NCI-H2196 treated with DMSO at 0.1 percent for 48 hours (cell line): ENCODE results near the gene ZNF423.

Experiments used
- DNase-seq: peaks from one replicate; lab custom pipeline; 2025; ENCODE audit not compliant: unreplicated experiment; lab: John Stamatoyannopoulos, UW

ZNF423 gene

DNA sequence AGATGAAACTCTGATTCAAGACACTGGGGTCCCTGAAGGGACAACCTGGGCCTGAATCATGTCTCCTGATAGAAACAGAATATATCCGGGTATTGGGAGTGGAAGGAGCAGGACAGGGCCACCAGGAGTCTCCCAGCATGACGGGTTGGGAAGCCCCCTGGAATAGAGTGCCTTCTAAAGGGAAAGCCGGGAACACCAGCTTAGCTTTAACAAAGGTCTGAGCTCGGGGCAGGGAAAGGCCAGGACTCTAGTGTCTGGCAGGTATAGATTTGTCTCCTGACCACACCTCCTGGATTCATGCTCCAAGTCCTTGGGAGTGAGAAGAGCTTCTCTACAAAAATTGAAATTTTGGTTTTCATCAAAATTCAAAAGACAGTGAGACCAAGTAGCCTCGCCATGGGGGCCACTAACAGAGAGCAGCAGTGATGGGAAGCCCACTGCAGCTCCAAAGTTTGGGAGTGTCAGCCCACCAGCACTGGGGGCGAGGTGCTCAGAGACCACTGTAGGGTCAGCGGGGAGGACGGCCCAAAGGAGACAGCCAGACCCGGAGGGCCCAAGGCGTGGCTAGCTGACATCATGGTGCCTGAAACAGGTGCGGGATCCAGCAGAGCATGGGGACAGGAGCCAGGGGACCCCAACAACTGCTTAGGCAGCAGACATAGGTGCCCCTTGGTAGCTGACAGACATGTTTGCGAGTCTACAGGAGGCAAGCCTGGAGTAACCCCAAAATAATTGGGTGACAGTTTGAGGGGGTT, 401.3 kb downstream of the ZNF423 start:
- no peak for DNase-seq

DNA sequence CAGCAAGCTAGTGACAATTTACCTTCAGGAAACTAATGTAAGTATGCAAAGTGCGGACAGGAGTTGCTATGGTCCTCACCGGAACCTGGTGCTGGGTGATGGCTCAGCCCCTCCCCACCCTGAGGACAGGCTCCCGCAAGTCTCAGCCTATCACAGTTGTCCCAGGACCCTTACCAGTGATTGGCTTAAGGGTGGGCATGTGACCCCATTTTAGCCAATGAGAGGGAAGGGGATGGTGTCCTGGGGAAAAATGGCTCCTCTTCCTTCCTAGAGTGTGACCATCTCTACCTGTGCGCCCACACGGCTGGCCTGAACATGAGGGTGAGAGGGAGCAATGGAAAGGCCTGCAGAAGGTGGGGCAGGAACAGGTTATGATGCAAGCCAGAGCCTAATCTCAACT, 401.9 kb downstream of the ZNF423 start:
- DNase-seq = no peak

DNA sequence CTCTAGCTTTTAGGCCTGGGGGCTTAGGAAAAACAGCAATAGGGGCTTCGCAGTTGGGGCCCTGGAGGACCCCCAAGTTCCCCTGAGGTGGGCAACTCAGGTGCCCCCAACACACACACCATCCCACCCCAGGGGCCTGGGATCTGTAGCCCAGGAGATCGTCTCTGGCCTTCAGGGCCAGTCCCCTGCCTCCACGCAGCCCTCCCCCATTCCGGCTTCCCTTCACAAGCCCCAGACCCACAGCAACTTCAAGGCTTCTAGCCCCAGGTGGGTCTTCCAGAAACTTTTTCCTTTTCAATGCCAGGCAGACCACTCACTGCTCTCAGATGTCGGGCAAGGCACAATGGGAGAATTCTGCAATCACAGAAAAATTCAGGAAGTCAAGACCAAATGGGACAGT, 402.9 kb downstream of the ZNF423 start:
- no peak for DNase-seq

DNA sequence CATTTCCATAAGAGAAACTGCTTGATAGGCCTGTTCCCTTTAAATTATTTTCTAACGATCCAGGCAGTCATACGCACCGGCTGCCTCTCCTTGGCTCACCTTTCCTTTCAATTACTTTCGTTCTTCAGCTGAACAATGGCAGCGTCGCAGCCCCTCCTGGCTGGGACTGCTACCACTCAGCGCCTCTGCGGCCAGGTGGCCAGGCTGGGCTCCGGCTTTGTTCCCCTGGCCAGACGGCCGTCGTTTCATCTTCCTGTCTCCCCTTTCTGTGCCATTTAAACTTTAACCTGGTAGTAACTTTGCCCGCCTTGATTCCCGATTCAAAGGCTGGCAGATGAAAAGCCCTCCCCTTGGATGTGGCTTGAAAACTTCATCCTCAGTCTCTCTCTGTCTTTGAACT, 403.3 kb downstream of the ZNF423 start:
- no peak for DNase-seq

DNA sequence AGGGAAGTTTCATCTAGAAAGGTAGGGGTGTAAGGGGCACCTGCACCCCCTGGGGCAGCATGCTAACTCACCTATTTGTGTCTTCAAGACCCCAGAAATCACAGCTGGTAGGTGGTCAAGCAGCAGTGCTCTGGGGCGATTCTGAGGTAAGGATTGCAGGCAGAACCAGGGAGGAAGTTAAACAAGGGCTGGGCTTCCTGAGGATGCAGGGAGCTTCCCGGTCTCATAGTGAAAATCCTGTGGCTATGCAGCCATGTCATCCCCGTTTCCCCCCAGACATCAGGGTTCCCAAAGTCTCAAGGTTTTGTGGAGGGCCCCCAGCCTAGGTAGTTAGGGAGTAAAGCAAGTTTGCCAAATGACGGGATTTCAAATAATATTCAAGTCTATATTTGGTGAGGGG, 403.8 kb downstream of the ZNF423 start:
- DNase-seq = no peak

DNA sequence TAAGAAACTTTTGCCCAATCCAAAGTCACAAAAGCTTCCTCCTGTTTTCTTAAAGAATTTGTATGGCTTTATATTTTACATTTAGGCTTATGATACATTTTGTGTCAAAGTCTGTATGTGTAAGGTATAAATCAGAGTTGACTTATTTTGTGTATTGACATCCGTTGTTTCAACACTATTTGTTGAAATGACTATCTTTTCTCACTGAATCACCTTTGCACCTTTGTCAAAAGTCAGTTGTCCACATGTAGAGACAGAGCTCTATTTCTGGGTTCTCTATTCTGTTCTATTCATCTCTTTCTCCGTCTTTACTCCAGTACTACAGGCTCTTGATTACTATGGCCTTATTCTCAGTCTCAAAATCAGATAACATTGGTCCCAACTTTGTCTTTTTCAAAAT, 409.1 kb downstream of the ZNF423 start:
- DNase-seq = no peak

DNA sequence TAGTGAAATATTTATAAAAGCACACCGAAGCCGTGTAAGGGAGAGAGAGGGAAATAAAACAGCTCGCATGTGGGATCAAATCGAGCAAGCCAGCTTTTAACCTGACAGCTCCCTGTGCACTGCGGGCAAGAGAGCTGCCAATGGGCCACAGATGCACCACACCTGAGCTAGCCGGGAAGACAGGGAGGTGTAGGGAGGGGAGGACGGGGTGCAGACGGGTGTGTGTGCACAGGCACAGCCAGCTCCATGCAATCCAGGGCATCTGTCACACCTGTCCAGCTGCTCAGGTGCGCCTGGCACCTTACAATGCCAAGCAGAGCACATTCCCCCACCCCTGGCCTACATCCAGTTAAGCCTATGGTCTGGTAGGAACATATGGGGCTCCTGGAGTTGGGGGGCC, 412.3 kb downstream of the ZNF423 start:
- DNase-seq = no peak

DNA sequence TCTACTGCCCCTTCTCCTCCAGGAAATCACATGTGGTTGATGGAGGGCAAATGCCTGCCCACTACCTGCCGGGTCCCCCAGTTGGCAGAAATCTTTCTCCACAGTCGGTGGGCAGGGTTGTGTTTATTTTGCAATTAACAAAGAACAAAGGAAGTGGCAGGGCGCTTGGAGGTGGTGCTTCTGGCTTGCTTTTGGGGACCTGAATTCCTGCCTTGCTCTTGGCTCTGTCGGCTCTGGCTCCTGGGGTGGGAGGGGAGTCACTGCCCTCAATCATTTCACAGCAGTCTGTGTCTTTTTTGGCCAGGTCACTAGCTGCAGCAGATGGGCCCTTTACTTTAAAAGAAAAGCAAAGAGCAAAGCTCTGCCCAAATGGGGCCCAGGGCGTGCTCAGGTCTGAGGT, 413.1 kb downstream of the ZNF423 start:
- no peak for DNase-seq

DNA sequence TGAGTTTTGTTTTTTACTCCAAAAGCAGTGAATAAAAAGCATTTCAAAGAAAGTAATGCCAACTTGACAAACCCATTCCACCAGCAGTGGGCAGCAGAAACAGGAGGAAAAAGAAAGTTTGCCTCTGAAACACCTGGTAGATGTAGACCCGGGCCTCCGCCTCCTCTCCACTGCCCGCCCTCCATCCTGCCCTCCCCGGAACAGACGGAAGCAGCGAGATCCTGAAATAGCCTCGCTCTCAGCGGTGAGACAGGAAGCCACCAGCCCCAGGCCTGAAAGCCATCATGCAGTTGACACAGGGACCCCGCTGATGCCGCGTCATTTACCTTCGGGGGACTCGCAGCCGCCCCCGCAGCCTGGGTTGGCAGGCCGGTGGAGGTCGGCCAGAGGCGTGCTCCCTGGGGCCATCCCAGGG, 414.5 kb downstream of the ZNF423 start:
- DNase-seq = no peak

DNA sequence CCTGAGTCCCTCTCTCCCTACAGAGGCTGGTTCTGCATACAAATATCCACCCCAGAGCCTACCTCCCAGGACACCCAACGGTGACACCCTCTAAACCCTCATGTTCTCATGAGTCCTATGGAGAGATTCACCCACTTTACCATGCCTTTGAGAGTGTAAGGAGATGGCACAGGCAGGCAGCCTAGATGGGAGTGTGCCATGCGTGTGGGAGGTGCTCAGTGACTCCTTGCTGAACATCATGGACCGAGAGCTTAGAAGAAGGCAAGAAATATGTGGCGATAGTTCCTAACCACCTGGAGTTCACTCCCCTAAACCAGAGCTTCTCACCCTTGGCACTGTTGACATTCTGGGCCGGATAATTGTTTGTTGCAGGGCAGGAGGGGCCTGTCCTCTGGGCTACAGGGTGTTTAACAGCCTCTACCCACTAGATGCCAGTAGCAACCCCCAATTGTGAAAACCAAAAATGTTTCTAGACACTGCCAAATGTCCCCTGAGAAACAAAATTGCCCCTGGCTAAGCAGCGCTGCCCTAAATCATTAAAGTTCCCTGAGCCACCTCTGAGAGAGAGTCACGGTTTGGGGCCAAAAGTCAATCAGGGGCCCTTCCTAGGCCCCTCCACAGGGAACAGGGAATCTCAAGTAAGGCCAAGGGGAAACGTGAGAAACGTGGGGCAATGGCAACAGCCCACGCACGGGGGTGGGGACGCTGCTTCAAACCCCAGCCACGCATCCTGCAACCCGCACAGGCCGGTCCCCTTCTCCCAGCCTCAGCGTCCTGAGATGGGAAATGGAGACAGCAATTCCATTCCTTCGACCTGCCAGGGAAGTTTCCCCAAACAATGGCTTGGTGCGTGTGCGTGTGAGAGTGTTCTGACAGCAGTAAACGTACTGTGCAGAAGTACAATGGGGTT, 415.5 kb downstream of the ZNF423 start:
- no peak for DNase-seq

DNA sequence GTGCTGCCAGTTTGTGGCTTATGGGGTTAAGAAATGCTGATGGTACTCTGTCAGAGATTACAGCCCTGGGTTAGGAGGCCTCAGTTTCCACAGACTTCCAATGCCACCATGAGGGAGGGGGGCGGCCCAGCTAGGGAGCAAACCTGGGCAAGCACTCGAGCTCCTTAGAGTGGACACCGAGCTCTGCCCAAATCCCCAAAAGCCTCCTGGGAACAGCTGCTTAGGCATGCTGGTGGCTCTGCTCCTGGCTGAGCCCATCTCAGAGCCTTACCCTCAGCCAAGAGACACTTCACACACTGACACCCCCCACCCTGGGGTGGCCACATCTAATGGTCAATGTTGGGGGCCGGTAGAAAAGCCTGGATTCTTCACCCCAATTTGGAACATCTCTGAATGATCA, 416.2 kb downstream of the ZNF423 start:
- no peak for DNase-seq

DNA sequence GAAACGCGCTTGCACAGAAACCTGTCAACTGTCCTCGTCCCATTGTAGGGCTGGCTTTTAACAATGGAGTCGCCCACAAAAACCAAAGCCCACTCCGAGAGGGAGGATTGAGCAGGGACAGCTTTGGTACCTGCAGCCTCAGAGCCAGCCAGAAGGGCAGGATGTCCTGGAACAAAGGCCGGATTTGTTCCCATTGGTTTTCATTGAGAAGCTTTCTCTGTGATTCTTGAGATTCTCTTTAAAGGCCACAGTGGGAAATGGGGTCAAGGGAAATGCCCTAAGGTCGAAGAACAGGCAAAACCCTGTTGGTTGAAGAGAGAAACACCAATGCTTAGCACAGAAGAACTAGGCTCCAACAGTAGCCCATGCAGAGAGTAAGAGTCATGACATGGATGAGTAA, 416.9 kb downstream of the ZNF423 start:
- no peak for DNase-seq
